HepG2 (cell line): ENCODE data around the gene SCARF1. TPM values are rescaled to one million over a fixed set of nuclear protein-coding genes. Genes with fewer than 3 reads are reported as not detected.
A peak's percentile ranks its signal among the peaks of the same experiment; 100 is the strongest.

ENCODE experiments used
- ARNTL ChIP-seq: sonication (generic); formaldehyde crosslinking; IDR thresholded peaks from 2 replicates; pipeline ENCODE4 v1.4.0; 2020; ENCODE audit warnings: mild to moderate bottlenecking, missing genetic modification reagents
- CENPX ChIP-seq: sonication (generic); formaldehyde crosslinking; IDR thresholded peaks from 2 replicates; pipeline ENCODE4 v1.9.0; 2021; ENCODE audit warnings: mild to moderate bottlenecking, missing genetic modification reagents, moderate library complexity
- EHMT2 ChIP-seq: fragments of 200-600 bp; sonication (generic); IDR thresholded peaks from 2 replicates; pipeline ENCODE4 v1.7.0; 2017; ENCODE audit warnings: antibody characterized with exemption, low read depth, low read length, borderline replicate concordance
- GATA4 ChIP-seq: sonication (generic); IDR thresholded peaks from 2 replicates; pipeline ENCODE4 v1.6.1; 2016; ENCODE audit warnings: antibody characterized with exemption, low read depth, borderline replicate concordance
- KLF16 ChIP-seq, 2 experiments: sonication (generic) in 1 of 2; formaldehyde crosslinking in 1 of 2; IDR thresholded peaks; 2 replicates each; pipeline versions ENCODE4 v1.6.1 to v1.8.0; 2016 to 2023; ENCODE audit warnings: missing genetic modification reagents in 2 of 2, missing compliant biosample characterization in 1 of 2
- KMT2A ChIP-seq: sonication (generic); formaldehyde crosslinking; IDR thresholded peaks from 2 replicates; pipeline ENCODE4 v1.4.0; 2020; ENCODE audit warnings: missing genetic modification reagents
- MXD4 ChIP-seq: IDR thresholded peaks from 2 replicates; pipeline ENCODE4 v1.6.1; 2016; ENCODE audit warnings: mild to moderate bottlenecking, missing biosample characterization, missing genetic modification reagents
- POLR2G ChIP-seq: fragments of 200-400 bp; formaldehyde crosslinking; IDR thresholded peaks from 2 replicates; pipeline ENCODE4 v1.6.1; 2018; ENCODE audit warnings: mild to moderate bottlenecking, low read depth, low read length, moderate library complexity
- SETDB1 ChIP-seq: sonication (generic); formaldehyde crosslinking; IDR thresholded peaks from 2 replicates; pipeline ENCODE4 v1.5.1; 2020; ENCODE audit warnings: missing genetic modification reagents, mild to moderate bottlenecking, borderline replicate concordance
- SNRNP70 ChIP-seq: fragments of 200-400 bp; formaldehyde crosslinking; IDR thresholded peaks from 2 replicates; pipeline ENCODE4 v1.6.1; 2017; ENCODE audit warnings: mild to moderate bottlenecking, low read depth, low read length, moderate library complexity
- SOX6 ChIP-seq, 2 experiments: fragments of 450-650 bp in 1 of 2; sonication (generic) in 1 of 2; formaldehyde crosslinking in 1 of 2; IDR thresholded peaks; 2 replicates each; pipeline versions ENCODE4 v1.4.0 to v1.6.1; 2017 to 2020; ENCODE audit warnings: antibody characterized with exemption in 1 of 2, mild to moderate bottlenecking in 1 of 2, missing genetic modification reagents in 1 of 2
- SP1 ChIP-seq, 2 experiments: fragments of 450-650 bp in 1 of 2; sonication (generic) in 1 of 2; formaldehyde crosslinking in 1 of 2; IDR thresholded peaks; 2 replicates each; pipeline versions ENCODE4 v1.4.0 to v1.6.1; 2016 to 2020; ENCODE audit warnings: missing genetic modification reagents in 1 of 2
- ZBTB7B ChIP-seq: sonication (generic); formaldehyde crosslinking; IDR thresholded peaks from 2 replicates; pipeline ENCODE4 v1.4.0; 2020; ENCODE audit warnings: missing genetic modification reagents
- ZC3H13 ChIP-seq: sonication (generic); formaldehyde crosslinking; IDR thresholded peaks from 2 replicates; pipeline ENCODE4 v1.8.1; 2023; ENCODE audit warnings: mild to moderate bottlenecking, missing genetic modification reagents, moderate library complexity
- ZFP37 ChIP-seq: sonication (generic); formaldehyde crosslinking; IDR thresholded peaks from 2 replicates; pipeline ENCODE4 v1.4.0; 2020; ENCODE audit warnings: missing genetic modification reagents, borderline replicate concordance
- ZFX ChIP-seq: sonication (generic); formaldehyde crosslinking; IDR thresholded peaks from 2 replicates; pipeline ENCODE4 v1.4.0; 2020; ENCODE audit warnings: mild to moderate bottlenecking, low read depth, missing genetic modification reagents, moderate library complexity
- ZNF263 ChIP-seq: sonication (generic); formaldehyde crosslinking; IDR thresholded peaks from 2 replicates; pipeline ENCODE4 v1.4.0; 2020; ENCODE audit warnings: missing genetic modification reagents
- ZNF335 ChIP-seq: sonication (generic); formaldehyde crosslinking; IDR thresholded peaks from 2 replicates; pipeline ENCODE4 v1.4.0; 2020; ENCODE audit warnings: missing genetic modification reagents
- ZNF350 ChIP-seq: sonication (generic); formaldehyde crosslinking; IDR thresholded peaks from 2 replicates; pipeline ENCODE4 v1.4.0; 2020; ENCODE audit warnings: mild to moderate bottlenecking, low read depth, missing genetic modification reagents, borderline replicate concordance
- ZNF556 ChIP-seq: sonication (generic); formaldehyde crosslinking; IDR thresholded peaks from 2 replicates; pipeline ENCODE4 v1.4.0; 2020; ENCODE audit warnings: mild to moderate bottlenecking, missing genetic modification reagents, borderline replicate concordance
- polyA plus RNA-seq, 8 experiments: library from polyadenylated mRNA; depleted of rRNA in 3 of 8; stranded (reverse) in 7 of 8; unstranded in 1 of 8; fragments of >200 nt; fragmentation: Illumina TruSeq in 4 of 8; extraction: Trizol in 4 of 8; gene quantifications; 2 replicates each; pipeline versions ENCODE4 v1.2.1 to v1.2.3, GENCODE V29; 2011 to 2016; ENCODE audit warnings: low read depth in 4 of 8, missing spikeins in 1 of 8, mixed read lengths in 1 of 8; ENCODE audit not compliant: insufficient read depth in 1 of 8
- total RNA-seq, 5 experiments: library from RNA; depleted of rRNA; stranded (reverse); fragments of >200 nt; fragmentation: Illumina TruSeq; extraction: Trizol; gene quantifications; 2 replicates each; pipeline ENCODE4 v1.2.3, GENCODE V29; 2016; ENCODE audit warnings: low read depth in 1 of 5
- TF ChIP-seq, protein P1 (sequence below): sonication (generic); formaldehyde crosslinking; IDR thresholded peaks from 2 replicates; pipeline ENCODE4 v1.5.0; 2020; ENCODE audit warnings: mild to moderate bottlenecking, missing genetic modification reagents, borderline replicate concordance
- TF ChIP-seq, protein P2 (sequence below): sonication (generic); formaldehyde crosslinking; IDR thresholded peaks from 2 replicates; pipeline ENCODE4 v1.8.0; 2022; ENCODE audit warnings: missing genetic modification reagents, mild to moderate bottlenecking, borderline replicate concordance
- TF ChIP-seq, protein P3 (sequence below): IDR thresholded peaks from 2 replicates; pipeline ENCODE4 v1.6.1; 2016; ENCODE audit warnings: missing compliant biosample characterization, missing genetic modification reagents, borderline replicate concordance

SCARF1 gene
- total and polyA plus RNA-seq, 2 of the 13 experiments (the other 11 are each of a cell fraction or from before 2014, with no cell fraction given), result 0.24 to 0.71 TPM

DNA sequence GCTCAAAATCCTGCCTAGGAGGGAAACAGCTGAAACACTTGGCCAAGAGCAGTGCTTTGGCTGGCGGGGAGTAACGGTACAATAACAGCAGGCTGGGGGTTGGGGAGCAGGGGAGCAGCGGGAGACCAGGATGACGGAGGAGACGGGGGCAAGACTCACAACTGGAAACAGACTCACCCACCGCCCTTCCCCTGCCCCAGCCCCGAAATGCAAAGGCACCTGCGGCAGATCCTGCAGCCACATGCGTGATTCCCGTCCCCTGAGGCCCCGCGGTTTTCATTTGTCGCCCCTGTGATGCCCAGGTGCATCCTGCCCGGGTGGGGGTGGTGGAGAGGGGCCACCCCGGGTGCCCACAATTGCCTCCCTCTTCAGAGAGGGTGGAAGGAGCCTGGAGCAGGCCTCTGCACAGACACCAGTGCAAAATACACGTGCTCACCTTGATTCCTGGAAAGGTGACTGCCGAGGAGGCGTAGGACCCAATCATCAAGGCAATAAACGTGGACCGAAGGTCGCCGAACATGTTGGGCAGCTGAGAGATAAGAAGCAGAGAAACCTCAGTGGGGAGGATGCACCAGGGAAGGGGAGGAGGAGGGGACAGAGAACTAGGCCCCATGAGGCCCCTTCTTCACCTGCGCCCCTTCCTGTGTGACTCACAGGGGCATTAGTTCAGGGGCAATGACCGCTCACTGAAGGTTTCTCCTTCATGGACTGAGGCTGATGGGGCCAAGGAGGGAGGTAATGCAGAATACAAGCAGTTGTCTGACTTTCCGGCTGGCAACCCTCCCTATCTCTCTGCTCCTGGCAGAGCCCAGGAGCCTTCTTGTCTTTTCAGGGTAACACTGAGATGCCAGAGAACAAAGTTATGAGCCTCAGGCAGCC, 52.5 kb downstream of the SCARF1 start (continued):
- no peak for TF ChIP-seq ZC3H13
- TF ChIP-seq SOX6 (IDR thresholded peaks at IDR 0.05), result no peak
- TF ChIP-seq SOX6 (CRISPR knock-in tag; IDR thresholded peaks at IDR 0.05), result peak; percentile 52; the same call in 1 of the 2 replicates
- TF ChIP-seq SETDB1, result no peak
- peak; percentile 48; the same call in 1 of the 2 replicates for TF ChIP-seq ZNF556
- TF ChIP-seq KMT2A, result no peak
- 0 out of 2 replicates have a peak, but pooled peaks have one; percentile 52 for TF ChIP-seq ZNF335
- 0 out of 2 replicates have a peak, but pooled peaks have one; percentile 52 for TF ChIP-seq ZBTB7B (CRISPR knock-in tag)
- TF ChIP-seq, protein P1, sequence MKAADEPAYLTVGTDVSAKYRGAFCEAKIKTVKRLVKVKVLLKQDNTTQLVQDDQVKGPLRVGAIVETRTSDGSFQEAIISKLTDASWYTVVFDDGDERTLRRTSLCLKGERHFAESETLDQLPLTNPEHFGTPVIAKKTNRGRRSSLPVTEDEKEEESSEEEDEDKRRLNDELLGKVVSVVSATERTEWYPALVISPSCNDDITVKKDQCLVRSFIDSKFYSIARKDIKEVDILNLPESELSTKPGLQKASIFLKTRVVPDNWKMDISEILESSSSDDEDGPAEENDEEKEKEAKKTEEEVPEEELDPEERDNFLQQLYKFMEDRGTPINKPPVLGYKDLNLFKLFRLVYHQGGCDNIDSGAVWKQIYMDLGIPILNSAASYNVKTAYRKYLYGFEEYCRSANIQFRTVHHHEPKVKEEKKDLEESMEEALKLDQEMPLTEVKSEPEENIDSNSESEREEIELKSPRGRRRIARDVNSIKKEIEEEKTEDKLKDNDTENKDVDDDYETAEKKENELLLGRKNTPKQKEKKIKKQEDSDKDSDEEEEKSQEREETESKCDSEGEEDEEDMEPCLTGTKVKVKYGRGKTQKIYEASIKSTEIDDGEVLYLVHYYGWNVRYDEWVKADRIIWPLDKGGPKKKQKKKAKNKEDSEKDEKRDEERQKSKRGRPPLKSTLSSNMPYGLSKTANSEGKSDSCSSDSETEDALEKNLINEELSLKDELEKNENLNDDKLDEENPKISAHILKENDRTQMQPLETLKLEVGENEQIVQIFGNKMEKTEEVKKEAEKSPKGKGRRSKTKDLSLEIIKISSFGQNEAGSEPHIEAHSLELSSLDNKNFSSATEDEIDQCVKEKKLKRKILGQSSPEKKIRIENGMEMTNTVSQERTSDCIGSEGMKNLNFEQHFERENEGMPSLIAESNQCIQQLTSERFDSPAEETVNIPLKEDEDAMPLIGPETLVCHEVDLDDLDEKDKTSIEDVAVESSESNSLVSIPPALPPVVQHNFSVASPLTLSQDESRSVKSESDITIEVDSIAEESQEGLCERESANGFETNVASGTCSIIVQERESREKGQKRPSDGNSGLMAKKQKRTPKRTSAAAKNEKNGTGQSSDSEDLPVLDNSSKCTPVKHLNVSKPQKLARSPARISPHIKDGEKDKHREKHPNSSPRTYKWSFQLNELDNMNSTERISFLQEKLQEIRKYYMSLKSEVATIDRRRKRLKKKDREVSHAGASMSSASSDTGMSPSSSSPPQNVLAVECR (CRISPR knock-in tag), result peak; percentile 35; the same call in 1 of the 2 replicates
- TF ChIP-seq ARNTL (CRISPR knock-in tag), result peak; percentile 85
- TF ChIP-seq, protein P2, sequence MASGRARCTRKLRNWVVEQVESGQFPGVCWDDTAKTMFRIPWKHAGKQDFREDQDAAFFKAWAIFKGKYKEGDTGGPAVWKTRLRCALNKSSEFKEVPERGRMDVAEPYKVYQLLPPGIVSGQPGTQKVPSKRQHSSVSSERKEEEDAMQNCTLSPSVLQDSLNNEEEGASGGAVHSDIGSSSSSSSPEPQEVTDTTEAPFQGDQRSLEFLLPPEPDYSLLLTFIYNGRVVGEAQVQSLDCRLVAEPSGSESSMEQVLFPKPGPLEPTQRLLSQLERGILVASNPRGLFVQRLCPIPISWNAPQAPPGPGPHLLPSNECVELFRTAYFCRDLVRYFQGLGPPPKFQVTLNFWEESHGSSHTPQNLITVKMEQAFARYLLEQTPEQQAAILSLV (CRISPR knock-in tag), result no peak
- TF ChIP-seq, protein P3, sequence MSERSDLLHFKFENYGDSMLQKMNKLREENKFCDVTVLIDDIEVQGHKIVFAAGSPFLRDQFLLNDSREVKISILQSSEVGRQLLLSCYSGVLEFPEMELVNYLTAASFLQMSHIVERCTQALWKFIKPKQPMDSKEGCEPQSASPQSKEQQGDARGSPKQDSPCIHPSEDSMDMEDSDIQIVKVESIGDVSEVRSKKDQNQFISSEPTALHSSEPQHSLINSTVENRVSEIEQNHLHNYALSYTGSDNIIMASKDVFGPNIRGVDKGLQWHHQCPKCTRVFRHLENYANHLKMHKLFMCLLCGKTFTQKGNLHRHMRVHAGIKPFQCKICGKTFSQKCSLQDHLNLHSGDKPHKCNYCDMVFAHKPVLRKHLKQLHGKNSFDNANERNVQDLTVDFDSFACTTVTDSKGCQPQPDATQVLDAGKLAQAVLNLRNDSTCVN, result no peak
- peak; percentile 92 for TF ChIP-seq ZNF263 (CRISPR knock-in tag)
- TF ChIP-seq MXD4 (CRISPR knock-in tag), result no peak
- peak; percentile 76 for TF ChIP-seq ZFX
- TF ChIP-seq ZNF350, result 0 out of 2 replicates have a peak, but pooled peaks have one; percentile 18
- no peak for TF ChIP-seq SP1 (IDR thresholded peaks at IDR 0.05)
- TF ChIP-seq SP1 (CRISPR knock-in tag; IDR thresholded peaks at IDR 0.05), result no peak
- no peak for TF ChIP-seq SNRNP70
- no peak for TF ChIP-seq ZFP37
- TF ChIP-seq EHMT2, result no peak
- no peak for TF ChIP-seq CENPX (CRISPR knock-in tag)
- TF ChIP-seq POLR2G, result no peak
- TF ChIP-seq KLF16 (CRISPR knock-in tag; IDR thresholded peaks at IDR 0.05), result no peak
- TF ChIP-seq GATA4, result no peak
